Fibroblast of lung (primary cell): ENCODE data around the gene KCNAB2.

Experiments
- EZH2 ChIP-seq: IDR thresholded peaks from 2 replicates; pipeline ENCODE4 v1.5.1; 2012; ENCODE audit warnings: low read length, control low read depth, mild to moderate bottlenecking; ENCODE audit errors: missing control alignments
- TF ChIP-seq, protein P1 (sequence below), 2 donors: IDR thresholded peaks in 1 of 2; conservative IDR thresholded peaks in 1 of 2; 1 replicate in 1 of 2; 2 replicates in 1 of 2; pipeline ENCODE4 v1.5.1; 2011 to 2012; ENCODE audit warnings: low read length in 2 of 2, control low read depth in 1 of 2, inconsistent platforms in 1 of 2, low read depth in 1 of 2, mild to moderate bottlenecking in 1 of 2

DNA sequence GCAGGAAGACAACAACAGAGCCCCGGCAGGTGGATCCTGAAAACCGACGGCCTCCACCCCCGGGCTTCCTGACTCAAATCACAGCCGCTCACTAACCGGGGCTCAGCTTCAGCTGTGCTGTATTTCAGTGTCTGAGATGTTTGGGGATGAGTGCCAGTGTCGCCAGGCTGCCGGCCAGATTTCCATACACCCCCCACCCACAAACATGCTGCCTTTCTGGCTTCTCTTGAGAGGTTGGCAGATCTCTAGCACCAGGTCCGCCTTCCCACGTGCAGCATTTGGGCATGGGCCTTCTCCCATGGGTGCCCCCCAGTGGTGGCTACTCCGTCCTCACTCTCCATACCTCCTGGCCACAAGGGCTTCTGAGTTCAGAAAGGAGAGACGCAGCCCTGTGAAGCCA is 34.8 kb downstream of the KCNAB2 start:
- TF ChIP-seq, protein P1, sequence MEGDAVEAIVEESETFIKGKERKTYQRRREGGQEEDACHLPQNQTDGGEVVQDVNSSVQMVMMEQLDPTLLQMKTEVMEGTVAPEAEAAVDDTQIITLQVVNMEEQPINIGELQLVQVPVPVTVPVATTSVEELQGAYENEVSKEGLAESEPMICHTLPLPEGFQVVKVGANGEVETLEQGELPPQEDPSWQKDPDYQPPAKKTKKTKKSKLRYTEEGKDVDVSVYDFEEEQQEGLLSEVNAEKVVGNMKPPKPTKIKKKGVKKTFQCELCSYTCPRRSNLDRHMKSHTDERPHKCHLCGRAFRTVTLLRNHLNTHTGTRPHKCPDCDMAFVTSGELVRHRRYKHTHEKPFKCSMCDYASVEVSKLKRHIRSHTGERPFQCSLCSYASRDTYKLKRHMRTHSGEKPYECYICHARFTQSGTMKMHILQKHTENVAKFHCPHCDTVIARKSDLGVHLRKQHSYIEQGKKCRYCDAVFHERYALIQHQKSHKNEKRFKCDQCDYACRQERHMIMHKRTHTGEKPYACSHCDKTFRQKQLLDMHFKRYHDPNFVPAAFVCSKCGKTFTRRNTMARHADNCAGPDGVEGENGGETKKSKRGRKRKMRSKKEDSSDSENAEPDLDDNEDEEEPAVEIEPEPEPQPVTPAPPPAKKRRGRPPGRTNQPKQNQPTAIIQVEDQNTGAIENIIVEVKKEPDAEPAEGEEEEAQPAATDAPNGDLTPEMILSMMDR (conservative IDR thresholded peaks at IDR 0.05 in 1 of 2, IDR thresholded peaks at IDR 0.05 in 1 of 2; ENCODE audit: low read depth in 1 of 2, low read length in 2 of 2), result peak; percentile 11 to 30
- TF ChIP-seq EZH2, result no peak
